H1 (cell line): ENCODE data around the gene TCEANC2. TPM values are rescaled to one million over a fixed set of nuclear protein-coding genes. Genes with fewer than 3 reads are reported as not detected.

Experiments used
- CTCF ChIA-PET: fragments of 300-600 bp; sonication (Branson Sonifier 250); formaldehyde crosslinking; loops from one replicate; lab custom pipeline; 2021; ENCODE audit not compliant: partially characterized antibody; lab: Charles Lee
- POLR2A ChIA-PET: fragments of 300-600 bp; sonication (Branson Sonifier 250); formaldehyde crosslinking; loops from one replicate; lab custom pipeline; 2021; ENCODE audit warnings: inconsistent platforms; ENCODE audit not compliant: partially characterized antibody; lab: Charles Lee
- DNase-seq, 2 experiments: peaks; one replicate each; pipeline versions ENCODE4 v3.0.0 to v3.0.0-alpha.2; 2010 to 2022; ENCODE audit warnings: low spot score in 2 of 2, low read depth in 1 of 2, mixed read lengths in 1 of 2
- FAIRE-seq: peaks from 2 replicates; lab custom pipeline; 2011; peaks lifted over from hg19 to GRCh38; lab: Jason Lieb, UNC
- H2AFZ ChIP-seq: 2 replicates; pipeline ENCODE4 v1.8.1; 2012; ENCODE audit warnings: low read length, inconsistent platforms
- H2AK5ac ChIP-seq: 2 replicates; pipeline ENCODE4 v1.6.1; 2013; ENCODE audit warnings: low read depth, low read length
- H2BK120ac ChIP-seq: replicated peaks from 2 replicates; pipeline ENCODE3; 2013; ENCODE audit warnings: low read depth, low read length, inconsistent platforms
- H2BK12ac ChIP-seq: 2 replicates; pipeline ENCODE4 v1.6.1; 2013; ENCODE audit warnings: low read depth, low read length
- H2BK15ac ChIP-seq: 2 replicates; pipeline ENCODE4 v1.6.1; 2013; ENCODE audit warnings: low read length
- H2BK20ac ChIP-seq: 2 replicates; pipeline ENCODE4 v1.6.1; 2013; ENCODE audit warnings: low read length
- H2BK5ac ChIP-seq: 2 replicates; pipeline ENCODE4 v1.6.1; 2013; ENCODE audit warnings: low read depth, low read length
- H3K14ac ChIP-seq: 2 replicates; pipeline ENCODE4 v1.6.1; 2013; ENCODE audit warnings: inconsistent platforms; ENCODE audit not compliant: insufficient read length
- H3K18ac ChIP-seq: 2 replicates; pipeline ENCODE4 v1.6.1; 2013; ENCODE audit warnings: low read length; ENCODE audit errors: extremely low read depth
- H3K23ac ChIP-seq: 2 replicates; pipeline ENCODE4 v1.6.1; 2013; ENCODE audit warnings: inconsistent platforms; ENCODE audit not compliant: insufficient read length
- H3K23me2 ChIP-seq: 2 replicates; pipeline ENCODE4 v1.6.1; 2013; ENCODE audit warnings: low read depth, low read length
- H3K27ac ChIP-seq: 2 replicates; pipeline ENCODE4 v1.6.1; 2011; ENCODE audit warnings: low read depth, low read length, inconsistent platforms
- H3K27me3 ChIP-seq, 4 experiments: replicated peaks in 1 of 4; 1 replicate in 1 of 4; 2 replicates in 3 of 4; pipeline versions ENCODE4 v1.6.1 to v1.8.1; 2011 to 2013; ENCODE audit warnings: low read length in 3 of 4, mild to moderate bottlenecking in 3 of 4, inconsistent platforms in 2 of 4, mixed read lengths in 2 of 4, moderate library complexity in 1 of 4; ENCODE audit not compliant: control insufficient read depth in 3 of 4, insufficient read depth in 3 of 4; ENCODE audit errors: extremely low read depth in 1 of 4
- H3K36me3 ChIP-seq, 4 experiments: 2 replicates each; pipeline versions ENCODE4 v1.6.1 to v1.8.1; 2011 to 2013; ENCODE audit warnings: mild to moderate bottlenecking in 4 of 4, low read length in 3 of 4, moderate library complexity in 2 of 4, control low read depth in 1 of 4, inconsistent platforms in 1 of 4; ENCODE audit not compliant: insufficient read depth in 4 of 4, control insufficient read depth in 2 of 4
- H3K4ac ChIP-seq: replicated peaks from 2 replicates; pipeline ENCODE3; 2013; ENCODE audit warnings: low read length, low read depth, mixed read lengths, inconsistent platforms; ENCODE audit not compliant: insufficient read length
- H3K4me1 ChIP-seq, 4 experiments: replicated peaks in 1 of 4; 1 replicate in 1 of 4; 2 replicates in 3 of 4; pipeline versions ENCODE4 v1.6.1 to v1.8.1; 2011 to 2013; ENCODE audit warnings: low read length in 3 of 4, inconsistent platforms in 2 of 4, mixed read lengths in 1 of 4; ENCODE audit not compliant: insufficient read depth in 4 of 4, control insufficient read depth in 3 of 4
- H3K4me2 ChIP-seq, 2 experiments: 2 replicates each; pipeline versions ENCODE4 v1.6.1 to v1.8.1; 2011 to 2013; ENCODE audit warnings: low read depth in 2 of 2, low read length in 2 of 2, control low read depth in 1 of 2, inconsistent platforms in 1 of 2, mild to moderate bottlenecking in 1 of 2; ENCODE audit not compliant: insufficient read depth in 1 of 2
- H3K4me3 ChIP-seq, 4 experiments: fragments of 200-600, 300-600 bp in 1 of 4; sonication (generic), shearing (Covaris generic), sonication (Bioruptor Twin) in 1 of 4; 2 replicates each; pipeline versions ENCODE4 v1.5.1 to v1.8.1; 2011 to 2016; ENCODE audit warnings: low read length in 4 of 4, low read depth in 3 of 4, control low read depth in 2 of 4, inconsistent platforms in 2 of 4, mild to moderate bottlenecking in 2 of 4, mixed read lengths in 1 of 4, moderate library complexity in 1 of 4; ENCODE audit not compliant: insufficient read depth in 2 of 4; ENCODE audit errors: extremely low read depth in 1 of 4
- H3K56ac ChIP-seq: replicated peaks from 2 replicates; pipeline ENCODE3; 2013; ENCODE audit warnings: low read depth, mild to moderate bottlenecking, mixed read lengths, low read length, inconsistent platforms; ENCODE audit not compliant: insufficient read length
- H3K79me1 ChIP-seq: 2 replicates; pipeline ENCODE4 v1.6.1; 2013; ENCODE audit warnings: low read depth, low read length, control low read depth
- H3K79me2 ChIP-seq, 2 experiments: 2 replicates each; pipeline versions ENCODE4 v1.6.1 to v1.8.1; 2012 to 2013; ENCODE audit warnings: low read length in 2 of 2, mild to moderate bottlenecking in 2 of 2, inconsistent platforms in 1 of 2; ENCODE audit not compliant: insufficient read depth in 2 of 2, control insufficient read depth in 1 of 2
- H3K9ac ChIP-seq, 4 experiments: replicated peaks in 1 of 4; 1 replicate in 1 of 4; 2 replicates in 3 of 4; pipeline versions ENCODE4 v1.6.1 to v1.8.1; 2011 to 2013; ENCODE audit warnings: low read depth in 3 of 4, low read length in 3 of 4, control low read depth in 2 of 4, mild to moderate bottlenecking in 2 of 4, moderate library complexity in 2 of 4, inconsistent platforms in 1 of 4; ENCODE audit errors: extremely low read depth in 1 of 4
- H3K9me3 ChIP-seq, 2 experiments: 2 replicates each; pipeline versions ENCODE4 v1.6.1 to v1.8.1; 2012 to 2013; ENCODE audit warnings: mild to moderate bottlenecking in 2 of 2, moderate library complexity in 2 of 2, control low read depth in 1 of 2, inconsistent platforms in 1 of 2, low read depth in 1 of 2, low read length in 1 of 2, mixed read lengths in 1 of 2; ENCODE audit not compliant: insufficient read depth in 2 of 2
- H4K20me1 ChIP-seq, 2 experiments: replicated peaks in 1 of 2; 2 replicates each; pipeline versions ENCODE3 to v1.8.1; 2011 to 2013; ENCODE audit warnings: inconsistent platforms in 2 of 2, low read length in 2 of 2, mild to moderate bottlenecking in 1 of 2; ENCODE audit not compliant: insufficient read depth in 2 of 2, control insufficient read depth in 1 of 2
- H4K5ac ChIP-seq: 2 replicates; pipeline ENCODE4 v1.6.1; 2013; ENCODE audit warnings: low read length, low read depth, mixed read lengths, inconsistent platforms; ENCODE audit not compliant: insufficient read length
- H4K8ac ChIP-seq: 2 replicates; pipeline ENCODE4 v1.8.0; 2013; ENCODE audit warnings: mild to moderate bottlenecking, moderate library complexity, low read length, inconsistent platforms; ENCODE audit not compliant: insufficient read depth; ENCODE audit errors: extremely low read depth
- H4K91ac ChIP-seq: replicated peaks from 2 replicates; pipeline ENCODE3; 2013; ENCODE audit warnings: low read length, mixed read lengths, inconsistent platforms; ENCODE audit not compliant: insufficient read length
- ASH2L ChIP-seq: fragments of 200-600, 300-600 bp; sonication (generic); IDR thresholded peaks from one replicate; pipeline ENCODE4 v1.7.1; 2017; ENCODE audit warnings: low read length
- JUND ChIP-seq: IDR thresholded peaks from 2 replicates; pipeline ENCODE4 v1.6.1; 2011; ENCODE audit warnings: mild to moderate bottlenecking, improper control_type of control experiment, low read length
- MAFK ChIP-seq: IDR thresholded peaks from 2 replicates; pipeline ENCODE4 v1.6.1; 2012; ENCODE audit warnings: low read depth, mild to moderate bottlenecking, improper control_type of control experiment, low read length
- WGBS, 2 experiments: shearing (Covaris generic) in 1 of 2; methylation state at CpG; one replicate each; pipeline versions ENCODE4 v1.1.6 to v1.1.7; 2013 to 2015; ENCODE audit warnings: low lambda C conversion rate in 2 of 2, mixed read lengths in 2 of 2, inconsistent platforms in 1 of 2, low coverage in 1 of 2, missing lambda C conversion rate in 1 of 2; ENCODE audit not compliant: insufficient replicate concordance in 2 of 2, insufficient coverage in 1 of 2, insufficient read length in 1 of 2; ENCODE audit errors: extremely low coverage in 1 of 2, missing lambda C conversion rate in 1 of 2; 5-methylcytosine and 5-hydroxymethylcytosine counted together
- polyA plus RNA-seq, 7 experiments: library from polyadenylated mRNA; depleted of rRNA in 3 of 7; stranded (reverse) in 5 of 7; unstranded in 2 of 7; fragments of >200 nt in 5 of 7; fragments of 200-250 nt in 2 of 7; gene quantifications; 1 replicate in 5 of 7; 2 replicates in 1 of 7; 4 replicates in 1 of 7; pipeline versions ENCODE4 v1.2.1 to v1.2.3, GENCODE V29; 2011 to 2013; ENCODE audit warnings: missing spikeins in 2 of 7, mixed read lengths in 2 of 7
- total RNA-seq: library from RNA; stranded (reverse); fragmentation: NEBNext Ultra II Directional; extraction: Animal tissue kit (Norgen Biotek cat#: 25700); gene quantifications from 2 replicates; pipeline ENCODE4 v1.2.1, GENCODE V29; 2021

Gene TCEANC2
- total and polyA plus RNA-seq, 2 of the 8 experiments (the other 6 are each of a cell fraction or from before 2014, with no cell fraction given), result 4.2 to 8.2 TPM

- Histone ChIP-seq H3K18ac (no peak overlapping the region), H3K4ac (no peak overlapping the region), H2BK120ac (no peak overlapping the region), H3K56ac (no peak overlapping the region), H3K4me3 (no peak overlapping the region), H4K91ac (no peak overlapping the region), H3K23ac (no peak overlapping the region), H2AFZ (no peak overlapping the region), H2AK5ac (no peak overlapping the region), H3K36me3 (no peaks in the 10 kb centered on the region), H3K23me2 (no peaks in the 10 kb centered on the region), H3K79me1 (no peaks in the 10 kb centered on the region), H3K79me2 (no peaks in the 10 kb centered on the region), H2BK5ac (no peak overlapping the region), H4K8ac (peak overlapping the region; percentile 64; the same call in 1 of the 2 replicates), H2BK15ac (no peak overlapping the region), H3K9me3 (no peaks in the 10 kb centered on the region), H2BK20ac (0 out of 2 replicates have a peak overlapping the region, but pooled peaks have one; percentile 18), H2BK12ac (no peak overlapping the region), H3K4me1 (peaks cover 0 to 7% (median 3%) of the 10 kb centered on the region in 4 experiments; a peak in 5 of 7 replicates), H3K27ac (no peak overlapping the region), H3K14ac (no peak overlapping the region), H4K5ac (no peak overlapping the region), H3K27me3 (no peaks in the 10 kb centered on the region), H4K20me1 (no peaks in the 10 kb centered on the region), H3K9ac (no peak overlapping the region), H3K4me2 (no peak overlapping the region)
- no peak for FAIRE-seq
- ChIA-PET CTCF (interaction anchor here (0.5 to 9.9 kb wide), 5 partner anchors 11 to 121 kb away, joined by 3 to 110 read pairs (median 4); no protein-coding TSS in a partner anchor), POLR2A (no interaction called here)
- WGBS, 2 experiments, result 79% methylated on average over 9 of the region's 9 CpGs; no CpG with 5 or more reads in 1 of the 2 experiments
- DNase-seq, result no peak
- no peak for TF ChIP-seq JUND
- no peak for TF ChIP-seq MAFK
- no peak for TF ChIP-seq ASH2L
Measured at GRCh38 chr1:54142146-54142900, 88.9 kb downstream of the TCEANC2 start.
